DMS 273 (cell line): ENCODE measurements around the gene SFT2D3.

Experiments
- DNase-seq: peaks from one replicate; lab custom pipeline; 2025; ENCODE audit not compliant: unreplicated experiment; lab: John Stamatoyannopoulos, UW

The SFT2D3 gene

GRCh38 chr2:127681288-127681804 is 20.0 kb upstream of the SFT2D3 start:
- peak; percentile 68 for DNase-seq

GRCh38 chr2:127681976-127682857 is 19.1 kb upstream of the SFT2D3 start:
- DNase-seq: no peak

GRCh38 chr2:127683056-127683455 is 18.2 kb upstream of the SFT2D3 start:
- no peak for DNase-seq

GRCh38 chr2:127683757-127684156 is 17.5 kb upstream of the SFT2D3 start:
- DNase-seq: no peak

- no peak for DNase-seq
Measured at GRCh38 chr2:127685410-127686080, 15.8 kb upstream of the SFT2D3 start.

GRCh38 chr2:127688405-127688804 is 12.9 kb upstream of the SFT2D3 start:
- DNase-seq: no peak

GRCh38 chr2:127690696-127691095 is 10.6 kb upstream of the SFT2D3 start:
- DNase-seq: no peak

- DNase-seq: no peak
Measured at GRCh38 chr2:127694986-127695385, 6.3 kb upstream of the SFT2D3 start.

GRCh38 chr2:127695491-127696472 is 5.5 kb upstream of the SFT2D3 start:
- peak; percentile 89 for DNase-seq

- DNase-seq: no peak
Measured at GRCh38 chr2:127697482-127698180, 3.7 kb upstream of the SFT2D3 start.

GRCh38 chr2:127698553-127699355 is 2.5 kb upstream of the SFT2D3 start:
- no peak for DNase-seq

- no peak for DNase-seq
Measured at GRCh38 chr2:127700527-127701192, 637 bp upstream of the SFT2D3 start.

GRCh38 chr2:127701651-127702394 is 526 bp downstream of the SFT2D3 start:
- peak; percentile 90 for DNase-seq

- no peak for DNase-seq
Measured at GRCh38 chr2:127702395-127703009, 1.2 kb downstream of the SFT2D3 start.

- DNase-seq: no peak
Measured at GRCh38 chr2:127703282-127703681, 2.0 kb downstream of the SFT2D3 start.

GRCh38 chr2:127704641-127705390 is 3.5 kb downstream of the SFT2D3 start:
- DNase-seq: no peak
